Muscle layer of duodenum (tissue), 2 donors: ENCODE measurements around the gene ACTR1B.
A peak's percentile ranks its signal among the peaks of the same experiment; 100 is the strongest.

Experiments used
- H3K27ac ChIP-seq: one replicate; pipeline ENCODE4 v1.7.0; 2013; ENCODE audit warnings: mild to moderate bottlenecking, low read length
- H3K27me3 ChIP-seq: one replicate; pipeline ENCODE4 v1.7.0; 2013; ENCODE audit warnings: low read depth, mild to moderate bottlenecking, control low read depth, low read length
- H3K36me3 ChIP-seq, 2 donors: one replicate each; pipeline ENCODE4 v1.7.0; 2013; ENCODE audit warnings: low read length in 2 of 2, control low read depth in 1 of 2, mild to moderate bottlenecking in 1 of 2; ENCODE audit not compliant: insufficient read depth in 2 of 2, control insufficient read depth in 1 of 2
- H3K4me1 ChIP-seq, 2 donors: one replicate each; pipeline ENCODE4 v1.7.0; 2013; ENCODE audit warnings: low read length in 2 of 2, mild to moderate bottlenecking in 2 of 2, control low read depth in 1 of 2, moderate library complexity in 1 of 2; ENCODE audit not compliant: insufficient read depth in 2 of 2, control insufficient read depth in 1 of 2
- H3K4me3 ChIP-seq, 2 donors: one replicate each; pipeline ENCODE4 v1.7.0; 2013; ENCODE audit warnings: low read length in 2 of 2, low read depth in 1 of 2, mild to moderate bottlenecking in 1 of 2
- H3K9me3 ChIP-seq, 2 donors: one replicate each; pipeline ENCODE4 v1.7.0; 2013; ENCODE audit warnings: low read length in 2 of 2, control low read depth in 1 of 2, mild to moderate bottlenecking in 1 of 2; ENCODE audit not compliant: control insufficient read depth in 1 of 2
- donor health status: healthy.

The ACTR1B gene

DNA sequence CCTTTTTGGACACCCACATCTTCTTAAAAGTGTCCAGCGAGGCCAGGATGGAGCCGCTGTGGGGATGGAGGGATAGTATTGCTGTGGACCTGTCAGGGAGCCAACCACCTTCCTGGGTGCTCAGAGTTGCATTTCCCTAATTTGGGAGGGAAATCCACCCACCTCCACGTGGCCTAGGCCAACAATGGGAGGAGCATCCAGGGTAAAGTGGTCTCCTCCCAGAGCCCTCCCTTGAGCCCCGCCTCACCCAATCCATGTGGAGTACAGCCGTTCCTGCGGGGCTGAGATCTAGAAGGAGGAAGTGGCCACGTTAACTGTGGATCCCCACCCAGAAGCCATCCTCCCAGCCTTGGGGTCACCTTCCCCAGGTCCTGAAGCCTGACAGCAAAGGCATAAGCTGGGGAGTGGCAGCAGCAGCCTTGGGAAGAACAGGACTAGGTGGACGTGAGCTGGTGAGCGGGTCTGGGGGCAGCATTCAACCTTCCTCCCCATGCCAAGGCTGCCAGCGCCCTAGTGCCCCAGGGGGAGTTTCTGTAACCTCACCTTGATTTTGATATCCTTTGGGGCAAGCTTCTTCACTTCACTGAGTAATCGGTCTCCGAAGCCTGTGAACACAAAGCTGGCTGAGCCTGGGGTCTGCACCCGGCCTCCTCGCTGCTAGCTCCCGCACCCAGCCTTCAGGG lies 6.8 kb downstream of the ACTR1B start:
- H3K4me1 ChIP-seq: peaks cover 1 to 17% of the 10 kb centered on the region in 2 donors
- H3K9me3 ChIP-seq: peaks cover 0 to 3% of the 10 kb centered on the region in 2 donors
- no peak overlapping the region for H3K27ac ChIP-seq
- peaks cover 28 to 57% of the 10 kb centered on the region in 2 donors for H3K36me3 ChIP-seq
- H3K4me3 ChIP-seq: no peak overlapping the region
- H3K27me3 ChIP-seq: no peaks in the 10 kb centered on the region

DNA sequence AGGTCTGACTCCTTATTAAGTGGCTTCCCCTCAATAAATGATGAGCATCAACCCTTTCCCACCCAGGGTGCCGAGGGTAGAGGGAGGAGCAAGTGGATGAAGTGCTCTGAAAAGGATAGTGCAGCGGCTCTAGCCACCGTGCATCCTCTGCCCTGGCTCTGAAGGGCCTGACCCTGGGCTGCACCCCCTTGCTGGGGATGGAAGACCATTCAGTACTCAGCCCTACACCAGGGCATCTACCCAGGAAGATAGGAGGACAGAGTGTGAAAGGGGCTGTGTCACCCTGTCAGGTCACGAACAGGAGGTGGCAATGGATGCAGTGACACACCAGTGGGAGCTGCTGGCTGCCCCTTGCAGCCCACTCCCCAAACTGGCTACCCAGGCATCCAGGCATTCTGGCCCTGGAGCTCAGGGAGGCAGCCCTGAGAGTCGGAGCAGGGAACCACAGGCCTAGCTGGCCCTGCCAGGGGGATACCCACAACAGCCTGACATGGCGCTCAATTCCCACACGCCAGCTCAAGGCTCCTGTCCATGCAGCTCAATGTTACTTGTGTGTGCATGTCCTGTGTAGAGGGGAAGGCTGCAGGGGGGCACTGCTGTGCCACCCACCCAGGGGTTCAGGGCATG lies 7.6 kb downstream of the ACTR1B start:
- H3K27ac ChIP-seq: no peak overlapping the region
- H3K4me1 ChIP-seq: peaks cover 0 to 9% of the 10 kb centered on the region in 2 donors
- peaks cover 0 to 3% of the 10 kb centered on the region in 2 donors for H3K9me3 ChIP-seq
- peaks cover 28 to 57% of the 10 kb centered on the region in 2 donors for H3K36me3 ChIP-seq
- no peak overlapping the region for H3K4me3 ChIP-seq
- no peaks in the 10 kb centered on the region for H3K27me3 ChIP-seq

DNA sequence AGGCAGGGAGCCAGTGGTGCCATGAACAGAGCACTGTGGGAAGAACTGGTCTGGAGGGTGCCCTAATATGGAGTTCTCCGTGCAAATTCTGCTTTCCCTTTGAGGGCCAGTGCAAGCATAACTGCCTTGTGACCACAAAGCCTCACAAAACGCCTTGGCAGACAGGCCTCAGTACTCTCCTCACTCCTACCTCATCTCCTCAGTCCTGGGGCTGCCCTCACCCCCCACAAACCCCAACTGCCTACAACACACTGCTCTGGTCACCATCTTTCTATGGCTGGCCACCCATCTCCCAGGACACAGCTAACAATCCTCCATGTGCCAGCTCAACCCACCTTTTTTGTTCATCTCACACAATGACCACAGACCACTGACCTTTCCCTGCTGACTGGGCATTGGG lies 9.1 kb downstream of the ACTR1B start:
- H3K4me3 ChIP-seq: no peak overlapping the region
- H3K9me3 ChIP-seq: peaks cover 0 to 3% of the 10 kb centered on the region in 2 donors
- no peak overlapping the region for H3K27ac ChIP-seq
- H3K27me3 ChIP-seq: no peaks in the 10 kb centered on the region
- H3K36me3 ChIP-seq: peaks cover 25 to 54% of the 10 kb centered on the region in 2 donors
- H3K4me1 ChIP-seq: no peaks in the 10 kb centered on the region

DNA sequence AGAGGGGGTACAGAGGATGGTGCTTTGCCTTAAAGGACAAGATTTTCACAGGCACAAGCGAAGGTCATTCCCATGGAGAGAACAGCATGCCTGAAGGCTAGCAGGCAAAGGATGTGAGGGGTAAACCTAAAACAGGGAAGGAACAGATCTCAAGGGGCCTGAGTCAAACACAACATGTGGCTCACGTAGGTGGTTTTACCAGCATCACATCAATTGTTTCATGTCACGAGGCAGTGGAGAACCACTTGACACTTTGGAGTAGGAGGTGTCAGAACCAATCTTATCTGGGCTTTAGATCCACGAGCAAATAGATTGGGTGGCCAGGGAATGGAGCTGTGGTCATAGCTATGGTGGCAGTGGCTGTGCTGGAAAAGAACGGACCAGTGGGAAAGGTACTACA lies 9.5 kb downstream of the ACTR1B start:
- Histone ChIP-seq H3K9me3 (peaks cover 0 to 3% of the 10 kb centered on the region in 2 donors), H3K27me3 (no peaks in the 10 kb centered on the region), H3K36me3 (peaks cover 25 to 58% of the 10 kb centered on the region in 2 donors), H3K4me1 (no peaks in the 10 kb centered on the region), H3K27ac (no peak overlapping the region), H3K4me3 (no peak overlapping the region)

DNA sequence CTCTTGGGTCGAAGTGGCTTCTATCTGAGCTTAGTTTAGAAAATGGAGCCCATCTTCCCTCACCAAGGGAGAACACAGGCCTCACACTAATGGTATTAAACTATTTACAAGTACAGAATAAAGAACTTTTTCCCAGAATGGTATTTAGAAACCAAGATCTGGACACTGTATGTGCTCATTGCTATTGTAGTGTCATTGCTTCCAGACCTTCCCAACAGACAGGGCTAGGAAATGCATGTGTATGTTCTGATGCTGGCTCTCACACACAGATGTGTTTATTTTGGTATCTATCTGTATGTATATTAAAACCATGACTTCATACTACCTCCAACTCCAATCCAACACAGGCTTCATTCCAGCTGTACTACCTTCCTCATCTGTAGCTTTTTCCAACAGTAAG lies 10.0 kb downstream of the ACTR1B start:
- no peaks in the 10 kb centered on the region for H3K4me1 ChIP-seq
- no peak overlapping the region for H3K27ac ChIP-seq
- H3K27me3 ChIP-seq: no peaks in the 10 kb centered on the region
- H3K9me3 ChIP-seq: peaks cover 0 to 3% of the 10 kb centered on the region in 2 donors
- peaks cover 29 to 58% of the 10 kb centered on the region in 2 donors for H3K36me3 ChIP-seq
- no peak overlapping the region for H3K4me3 ChIP-seq

DNA sequence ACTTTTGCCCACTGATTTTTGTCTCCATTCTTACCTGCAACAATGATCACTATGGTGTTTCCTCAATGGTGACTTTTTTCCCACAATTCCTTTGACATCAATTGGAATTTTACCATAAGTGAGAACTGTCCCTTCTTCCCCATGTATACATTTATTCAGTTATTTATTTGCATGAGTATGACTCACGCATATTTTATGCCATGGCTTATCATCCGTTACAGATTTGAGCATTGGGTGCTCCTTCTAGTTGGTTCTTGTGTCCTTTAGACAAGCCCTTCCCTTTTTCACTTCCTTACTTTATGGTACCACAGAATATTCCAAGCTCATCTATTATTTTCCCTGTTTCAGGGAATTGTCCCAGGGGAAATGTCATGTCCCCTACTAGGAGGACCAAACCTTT lies 10.4 kb downstream of the ACTR1B start:
- H3K27ac ChIP-seq: no peak overlapping the region
- no peaks in the 10 kb centered on the region for H3K4me1 ChIP-seq
- peaks cover 0 to 3% of the 10 kb centered on the region in 2 donors for H3K9me3 ChIP-seq
- no peak overlapping the region for H3K4me3 ChIP-seq
- H3K36me3 ChIP-seq: peaks cover 30 to 58% of the 10 kb centered on the region in 2 donors
- H3K27me3 ChIP-seq: no peaks in the 10 kb centered on the region

DNA sequence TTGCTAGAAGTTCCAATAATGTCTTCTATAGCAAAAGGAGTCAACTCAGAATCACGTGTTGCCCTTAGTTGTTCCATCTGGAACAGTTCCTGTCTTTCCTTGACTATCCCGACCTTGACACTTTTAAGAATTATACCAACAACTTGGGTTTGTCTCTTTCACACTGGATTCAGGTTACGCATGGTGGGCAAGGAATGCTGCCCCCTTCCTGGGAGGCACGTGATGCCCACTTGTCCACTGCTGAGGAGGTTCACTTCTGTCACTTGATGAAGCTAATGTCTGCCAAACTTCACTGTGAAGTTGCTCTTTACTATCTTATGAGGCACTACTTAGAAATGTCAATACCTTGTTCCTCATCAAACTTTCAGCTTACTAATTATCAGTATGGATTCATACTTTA lies 12.7 kb downstream of the ACTR1B start:
- Histone ChIP-seq H3K27ac (peak overlapping the region; percentile 21), H3K36me3 (peaks cover 28 to 48% of the 10 kb centered on the region in 2 donors)

DNA sequence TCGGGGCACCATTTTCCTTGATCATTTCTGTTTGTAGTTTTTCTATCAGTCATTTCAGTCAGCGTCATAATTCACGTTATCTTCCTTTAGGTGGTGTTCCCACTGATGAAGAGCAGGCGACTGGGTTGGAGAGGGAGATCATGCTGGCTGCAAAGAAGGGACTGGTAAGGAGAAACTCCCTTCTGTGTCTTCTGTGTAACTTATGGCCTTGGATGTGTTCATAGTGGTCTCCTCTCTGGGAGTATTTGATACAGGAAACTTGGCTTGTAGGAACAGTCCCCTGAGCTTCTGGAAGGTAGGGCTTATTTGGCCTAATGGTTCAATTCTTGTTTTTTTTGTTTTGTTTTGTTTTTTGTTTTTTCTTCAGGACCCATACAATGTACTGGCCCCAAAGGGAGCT lies 16.9 kb downstream of the ACTR1B start:
- H3K4me1 ChIP-seq: peaks cover 0 to 8% of the 10 kb centered on the region in 2 donors
- peak overlapping the region; percentile 91 to 98 for H3K4me3 ChIP-seq
- H3K9me3 ChIP-seq: no peaks in the 10 kb centered on the region
- H3K36me3 ChIP-seq: peaks cover 23 to 29% of the 10 kb centered on the region in 2 donors
- no peaks in the 10 kb centered on the region for H3K27me3 ChIP-seq
- H3K27ac ChIP-seq: peak overlapping the region; percentile 50

More for the DNA sequence above, 12.7 kb downstream of the ACTR1B start:
- H3K27me3 ChIP-seq: no peaks in the 10 kb centered on the region
- peaks cover 0 to 8% of the 10 kb centered on the region in 2 donors for H3K4me1 ChIP-seq
- H3K4me3 ChIP-seq: no peak overlapping the region
- peaks cover 0 to 3% of the 10 kb centered on the region in 2 donors for H3K9me3 ChIP-seq

DNA sequence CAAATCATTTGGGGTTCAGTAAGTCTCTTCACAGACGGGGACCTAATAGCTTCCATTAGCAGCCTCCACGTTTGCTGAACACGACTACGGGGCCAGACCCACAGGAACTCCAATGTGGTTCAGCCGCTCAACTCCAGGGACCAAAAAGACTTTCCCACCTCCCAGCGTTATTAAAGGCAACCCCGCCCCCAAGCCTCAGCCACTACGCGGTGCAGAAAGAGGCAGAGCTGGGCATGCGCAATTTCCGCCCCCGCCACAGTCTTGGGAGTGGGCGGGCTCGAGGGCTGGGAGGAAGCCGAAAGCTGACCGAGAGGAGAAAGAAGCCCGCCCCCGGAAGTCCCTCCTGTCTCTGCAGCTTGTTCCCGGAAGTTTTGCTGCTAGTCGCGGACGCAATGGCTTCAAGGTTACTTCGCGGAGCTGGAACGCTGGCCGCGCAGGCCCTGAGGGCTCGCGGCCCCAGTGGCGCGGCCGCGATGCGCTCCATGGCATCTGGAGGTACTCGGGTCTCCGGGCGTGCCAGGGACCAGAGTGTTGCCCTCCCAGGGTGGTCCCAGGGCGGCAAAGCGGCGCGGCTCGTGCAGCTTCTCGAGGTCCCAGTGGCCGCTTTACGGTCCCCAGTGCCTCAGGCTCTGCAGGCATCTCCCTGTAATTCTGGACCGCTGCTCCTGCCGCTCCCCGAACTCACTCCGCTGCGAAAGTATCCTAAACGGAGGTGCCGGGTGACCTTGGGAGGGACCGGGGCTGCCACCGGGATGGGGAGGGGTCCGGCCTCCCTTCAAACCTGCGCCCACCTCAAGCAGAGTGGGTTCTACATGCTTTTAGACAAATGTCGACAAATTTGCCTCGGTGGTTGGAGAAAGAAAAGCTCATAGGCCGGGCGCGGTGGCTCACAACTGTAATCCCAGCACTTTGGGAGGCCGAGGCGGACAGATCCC lies 17.9 kb downstream of the ACTR1B start, which contains the start of gene COX5B:
COX5B (plus strand) TSS at position 368 of the 935 bp plus-strand sequence; CDS start at position 393, 25 bp downstream.
- Histone ChIP-seq H3K36me3 (peaks cover 23 to 29% of the 10 kb centered on the region in 2 donors), H3K27me3 (no peaks in the 10 kb centered on the region), H3K4me1 (peaks cover 0 to 8% of the 10 kb centered on the region in 2 donors), H3K27ac (peak within 1 kb of the TSS; percentile 97), H3K9me3 (no peaks in the 10 kb centered on the region), H3K4me3 (peak within 1 kb of the TSS; percentile 91 to 98)

DNA sequence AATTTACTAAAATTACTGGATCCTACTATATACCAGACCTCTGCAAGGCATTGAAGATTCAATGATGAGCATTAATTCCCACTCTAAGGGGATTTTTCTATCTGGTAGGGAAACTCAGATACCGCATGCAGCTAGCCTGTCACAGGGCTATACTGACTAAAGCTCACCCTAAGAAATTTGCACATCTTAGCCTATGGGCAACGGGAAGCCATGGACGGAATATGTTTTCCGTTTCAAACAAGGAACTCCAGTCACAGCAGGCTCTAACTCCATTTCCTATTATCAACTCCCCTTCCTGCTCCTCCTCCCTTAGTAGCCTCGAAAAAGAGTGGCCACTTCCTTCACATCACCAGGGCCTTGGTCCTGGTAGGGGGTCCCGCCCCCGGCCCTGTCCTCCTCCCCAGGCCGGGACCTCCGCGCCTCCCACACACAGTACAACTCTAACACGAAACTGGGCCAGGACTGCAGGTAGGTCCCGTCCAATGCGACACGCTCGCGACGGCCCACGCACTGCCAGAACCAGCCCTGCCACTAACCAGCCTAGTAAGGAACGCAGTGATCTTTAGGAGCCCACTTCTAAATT lies 18.6 kb downstream of the ACTR1B start:
- no peaks in the 10 kb centered on the region for H3K27me3 ChIP-seq
- H3K9me3 ChIP-seq: no peaks in the 10 kb centered on the region

More for the DNA sequence above, 18.6 kb downstream of the ACTR1B start:
- Histone ChIP-seq H3K36me3 (peaks cover 23 to 29% of the 10 kb centered on the region in 2 donors), H3K4me3 (peak overlapping the region; percentile 91 to 98), H3K4me1 (peaks cover 0 to 8% of the 10 kb centered on the region in 2 donors), H3K27ac (peak overlapping the region; percentile 97)
